Rectal smooth muscle tissue (tissue), 1 donor: ENCODE measurements around the gene PHF19.

ENCODE experiments used
- H3K27ac ChIP-seq: one replicate; pipeline ENCODE4 v1.7.0; 2013; ENCODE audit warnings: low read depth, low read length, inconsistent platforms
- H3K27me3 ChIP-seq: one replicate; pipeline ENCODE4 v1.7.0; 2013; ENCODE audit warnings: low read length; ENCODE audit not compliant: control insufficient read depth, insufficient read depth
- H3K36me3 ChIP-seq: one replicate; pipeline ENCODE4 v1.7.0; 2013; ENCODE audit warnings: low read length; ENCODE audit not compliant: control insufficient read depth, insufficient read depth
- H3K4me1 ChIP-seq: one replicate; pipeline ENCODE4 v1.7.0; 2013; ENCODE audit warnings: low read length; ENCODE audit not compliant: control insufficient read depth, insufficient read depth
- H3K4me3 ChIP-seq: one replicate; pipeline ENCODE4 v1.7.0; 2013; ENCODE audit warnings: low read length
- H3K9ac ChIP-seq: one replicate; pipeline ENCODE4 v1.7.0; 2013; ENCODE audit warnings: low read length

The PHF19 gene

DNA sequence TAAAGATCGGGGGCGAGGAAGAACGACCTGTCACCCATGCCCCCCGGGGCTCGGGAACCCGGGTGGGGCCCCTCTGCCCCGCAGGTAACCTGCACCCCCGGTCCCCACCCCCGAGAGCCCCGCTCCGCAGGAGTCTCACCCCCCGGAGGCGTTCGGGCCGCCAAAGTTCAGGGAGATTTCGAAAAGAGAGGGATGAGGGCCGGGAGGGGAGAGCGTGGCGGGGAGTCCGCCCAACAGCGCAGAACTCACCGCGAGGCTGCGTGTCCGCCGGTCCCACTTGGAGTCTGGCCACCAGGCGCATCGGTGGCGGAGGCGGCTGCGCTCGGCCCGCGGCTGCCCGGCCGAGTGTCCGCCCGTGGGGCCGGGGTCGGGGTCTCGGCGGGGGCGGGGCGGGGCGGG lies at the start of gene PHF19:
Gene PHF19 (minus strand): TSS at position 347 of the 399 bp plus-strand sequence. CDS start 2,447 bp downstream, outside the sequence.
- Histone ChIP-seq H3K9ac (peak within 1 kb of the TSS; percentile 74), H3K4me3 (peak within 1 kb of the TSS; percentile 86), H3K4me1 (no peaks in the 10 kb centered on the region), H3K36me3 (peaks cover 10% of the 10 kb centered on the region), H3K27me3 (no peaks in the 10 kb centered on the region), H3K27ac (peak within 1 kb of the TSS; percentile 87)

DNA sequence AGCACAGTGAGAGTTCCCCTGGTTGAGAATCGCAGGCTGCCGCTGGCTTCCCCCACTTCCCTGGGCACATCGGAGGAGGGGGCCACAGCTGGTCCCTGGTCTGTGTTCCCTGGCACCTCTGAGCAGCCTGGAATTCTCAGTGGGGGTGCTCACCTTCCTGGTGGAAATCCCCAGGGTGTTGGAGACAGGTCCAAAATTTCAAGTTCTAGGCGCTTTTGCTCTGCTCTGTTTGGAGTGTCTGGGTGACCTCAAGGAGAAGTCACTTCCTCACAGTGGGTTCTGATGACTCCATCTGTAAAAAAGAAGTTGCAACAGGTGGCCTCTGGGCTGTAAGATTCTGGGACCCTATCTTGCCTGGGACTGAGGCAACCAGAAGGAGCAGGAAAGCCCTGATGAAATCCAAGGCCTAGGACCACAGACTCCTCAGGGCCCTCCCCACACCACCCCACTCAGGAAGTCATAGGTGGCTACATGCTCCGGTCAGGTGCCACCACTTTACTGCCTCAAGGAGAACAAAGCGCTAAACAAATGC lies 49.5 kb upstream of the PHF19 start, which contains the start of gene TRAF1:
Gene TRAF1 (minus strand): TSS at position 400 of the 532 bp plus-strand sequence. CDS start 721 bp downstream, outside the sequence.
- Histone ChIP-seq H3K9ac (peak within 1 kb of the TSS; percentile 10), H3K27ac (no peak within 1 kb of the TSS), H3K36me3 (no peaks in the 10 kb centered on the region), H3K4me1 (peaks cover 3% of the 10 kb centered on the region), H3K4me3 (peak within 1 kb of the TSS; percentile 30), H3K27me3 (no peaks in the 10 kb centered on the region)

DNA sequence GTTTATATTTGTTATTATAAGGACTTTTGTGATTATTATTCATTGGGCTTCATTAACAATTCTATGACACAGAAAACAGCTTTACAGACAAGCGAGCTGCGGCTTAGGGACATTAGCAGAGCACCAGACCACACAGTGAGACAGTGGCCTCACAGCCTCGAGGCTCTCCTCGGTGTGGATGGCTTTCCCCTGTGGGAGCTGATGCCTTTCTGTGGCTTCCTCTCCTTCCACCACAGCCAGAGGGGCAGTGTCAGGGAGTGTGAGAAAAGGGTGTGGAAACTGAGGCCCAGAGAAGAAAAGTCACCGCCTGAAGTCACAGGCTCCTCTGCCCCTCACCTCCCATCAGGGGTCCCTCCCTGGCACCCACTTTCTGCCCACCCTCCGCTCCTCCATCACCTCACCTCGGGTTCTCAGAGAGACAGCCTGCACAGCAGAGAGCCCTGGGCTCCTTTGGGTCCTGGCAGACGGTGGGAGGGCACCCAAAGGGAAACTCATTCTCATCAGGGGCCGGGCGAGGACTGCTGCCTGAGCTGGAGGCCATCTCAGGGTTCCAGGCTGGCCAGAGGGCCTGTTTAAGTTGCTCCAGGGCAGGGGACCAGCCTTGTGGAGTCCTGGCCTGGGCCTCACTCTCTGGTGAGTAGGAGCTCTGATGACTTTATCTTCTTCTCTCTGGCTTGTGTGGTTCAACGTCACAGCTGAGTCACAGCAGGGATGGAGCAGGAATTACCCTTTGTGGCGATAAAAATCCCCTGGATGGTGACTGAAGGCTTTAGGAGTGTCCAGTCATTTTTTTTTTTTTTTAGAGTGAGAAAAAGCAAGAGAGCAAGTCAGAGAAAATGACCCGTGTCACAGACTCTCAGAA lies 48.8 kb upstream of the PHF19 start:
- Histone ChIP-seq H3K4me1 (peaks cover 3% of the 10 kb centered on the region), H3K27ac (no peak overlapping the region), H3K9ac (peak overlapping the region; percentile 10), H3K27me3 (no peaks in the 10 kb centered on the region), H3K4me3 (peak overlapping the region; percentile 30), H3K36me3 (no peaks in the 10 kb centered on the region)

DNA sequence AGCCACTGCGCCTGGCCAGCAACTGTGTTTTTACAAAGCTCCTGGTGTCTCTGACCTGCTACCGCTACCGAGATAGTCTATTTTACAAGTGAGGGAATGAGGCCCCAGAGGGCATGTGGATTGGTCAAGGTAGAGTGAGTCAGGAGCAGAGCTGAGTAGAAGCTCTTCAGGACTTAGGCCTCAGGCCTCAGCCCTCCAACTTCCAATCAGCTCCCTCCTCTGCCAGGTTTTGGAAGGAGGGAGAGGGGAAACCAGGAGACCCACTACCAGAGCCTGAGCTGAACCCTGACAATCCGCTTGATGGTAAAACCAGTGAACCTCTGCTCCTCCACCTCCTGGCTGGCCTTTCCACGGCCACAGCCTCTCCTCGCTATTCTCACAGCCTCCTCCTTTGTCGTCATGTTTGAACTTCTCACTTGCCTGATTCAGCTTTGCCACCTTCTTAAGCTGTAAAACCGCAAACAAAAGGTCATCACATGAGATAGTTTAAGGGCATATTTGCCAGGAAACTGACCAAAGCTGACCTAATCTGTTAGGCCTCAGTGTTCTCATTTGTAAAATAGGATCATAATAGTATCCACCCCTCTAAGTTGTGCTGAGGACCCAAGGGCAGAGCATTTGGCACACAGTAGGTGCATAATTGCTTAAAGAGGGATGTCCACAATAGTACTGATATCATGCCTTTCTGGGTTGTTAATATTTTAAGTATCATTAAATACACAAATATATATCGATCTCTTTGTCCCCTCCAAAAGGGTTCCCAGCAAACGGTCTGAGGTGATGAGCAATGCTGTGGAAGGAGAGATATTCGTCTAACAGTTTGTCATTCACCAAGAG lies 47.9 kb upstream of the PHF19 start:
- Histone ChIP-seq H3K4me1 (peaks cover 3% of the 10 kb centered on the region), H3K4me3 (no peak overlapping the region), H3K9ac (no peak overlapping the region), H3K27ac (no peak overlapping the region), H3K36me3 (no peaks in the 10 kb centered on the region), H3K27me3 (no peaks in the 10 kb centered on the region)

DNA sequence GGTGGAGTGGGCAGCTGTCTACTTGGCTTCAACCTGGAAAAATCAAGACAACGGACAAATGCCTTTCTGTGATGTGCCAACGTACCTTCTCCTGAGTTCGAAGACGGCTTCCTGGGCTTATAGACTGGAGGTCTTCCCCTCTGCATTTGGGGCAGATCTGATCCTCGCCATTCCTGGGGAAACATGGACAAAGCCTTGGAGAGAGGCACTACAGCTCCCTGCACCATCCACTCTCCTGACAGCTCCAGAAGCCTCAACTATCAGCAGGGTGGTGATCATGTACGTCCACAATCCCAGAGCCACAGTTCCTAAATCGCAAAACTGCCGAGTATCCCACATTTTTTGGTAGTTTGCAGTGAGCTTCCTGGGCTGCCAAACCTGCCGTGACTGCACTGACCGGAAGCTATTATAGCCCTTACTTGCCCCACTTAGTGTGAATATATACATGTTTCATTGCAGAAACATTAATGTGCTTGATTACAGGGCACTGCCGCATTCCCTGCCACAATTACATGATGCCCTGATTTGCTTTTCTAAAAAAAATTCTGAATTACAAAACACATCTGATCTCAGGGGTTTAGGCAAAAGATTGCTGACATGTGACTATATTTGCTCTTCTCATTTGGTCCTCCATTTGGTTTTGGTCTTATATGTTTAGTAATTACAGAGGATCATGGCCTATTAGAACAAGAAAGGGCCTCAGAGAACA lies 46.8 kb upstream of the PHF19 start:
- H3K4me3 ChIP-seq = no peak overlapping the region
- H3K9ac ChIP-seq = no peak overlapping the region
- no peak overlapping the region for H3K27ac ChIP-seq
- peaks cover 9% of the 10 kb centered on the region for H3K4me1 ChIP-seq
- H3K36me3 ChIP-seq = no peaks in the 10 kb centered on the region
- no peaks in the 10 kb centered on the region for H3K27me3 ChIP-seq

DNA sequence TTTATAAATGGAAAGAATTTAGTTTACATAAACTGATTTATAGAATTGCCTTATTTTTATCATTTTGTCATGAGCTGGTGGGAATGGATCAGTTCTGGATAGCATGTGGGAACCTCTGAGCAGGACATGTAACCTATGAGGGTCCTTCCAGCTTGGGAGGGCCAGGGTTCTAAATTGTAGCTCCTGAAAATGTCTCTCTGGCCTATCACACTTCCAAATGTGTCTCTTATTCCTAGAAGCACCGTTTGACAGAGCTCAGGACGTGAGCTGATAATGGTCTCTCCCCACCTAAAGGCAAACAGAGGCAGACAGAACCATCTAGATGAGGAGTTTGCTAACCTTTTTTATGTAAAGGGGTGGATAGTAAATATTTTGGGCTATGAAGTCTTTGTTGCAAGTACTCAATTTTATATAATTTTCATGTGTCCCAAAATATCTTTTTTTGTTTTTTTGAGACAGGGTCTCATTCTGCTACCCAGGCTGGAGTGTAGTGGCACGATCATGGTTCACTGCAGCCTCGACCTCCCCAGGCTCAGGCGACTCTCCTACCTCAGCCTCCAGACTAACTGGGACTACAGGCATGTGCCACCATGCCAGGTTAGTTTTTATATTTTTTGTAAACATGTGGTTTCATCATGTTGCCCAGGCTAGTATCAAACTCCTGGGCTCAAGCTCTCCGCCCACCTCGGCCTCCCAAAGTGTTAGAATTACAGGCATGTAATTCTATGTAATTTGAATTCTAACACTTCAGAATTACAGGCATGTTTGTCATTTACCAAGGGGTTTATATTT lies 45.6 kb upstream of the PHF19 start:
- Histone ChIP-seq H3K27me3 (no peaks in the 10 kb centered on the region), H3K9ac (no peak overlapping the region), H3K27ac (no peak overlapping the region), H3K36me3 (no peaks in the 10 kb centered on the region), H3K4me1 (peaks cover 11% of the 10 kb centered on the region), H3K4me3 (no peak overlapping the region)

DNA sequence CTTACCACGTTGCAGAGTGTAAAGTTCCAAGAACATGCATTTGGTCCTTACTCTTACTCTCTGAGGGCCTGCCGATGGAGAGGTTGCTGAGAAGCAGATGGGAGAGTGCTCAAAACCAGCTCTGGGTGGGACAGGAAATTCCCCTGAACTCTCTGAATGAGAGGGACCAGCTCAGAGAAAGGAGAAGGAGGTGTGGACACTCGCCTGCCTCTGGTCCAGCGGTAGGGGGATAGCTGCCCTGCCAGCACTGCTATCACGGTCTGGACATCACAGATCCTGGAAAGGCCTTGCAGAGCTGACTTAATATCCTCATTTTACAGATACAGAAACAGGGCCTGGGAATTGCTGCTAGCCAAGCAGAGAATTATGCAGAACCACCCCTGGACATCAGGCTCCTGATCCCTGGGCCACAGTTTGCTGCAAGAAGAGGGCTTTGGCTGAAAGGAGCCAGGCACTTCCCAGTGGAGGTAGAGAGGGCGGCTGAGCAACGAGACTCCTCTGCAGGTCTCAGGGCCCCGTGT lies 44.7 kb upstream of the PHF19 start:
- Histone ChIP-seq H3K4me1 (peaks cover 11% of the 10 kb centered on the region), H3K36me3 (no peaks in the 10 kb centered on the region), H3K4me3 (no peak overlapping the region), H3K9ac (no peak overlapping the region), H3K27ac (peak overlapping the region; percentile 17), H3K27me3 (no peaks in the 10 kb centered on the region)

DNA sequence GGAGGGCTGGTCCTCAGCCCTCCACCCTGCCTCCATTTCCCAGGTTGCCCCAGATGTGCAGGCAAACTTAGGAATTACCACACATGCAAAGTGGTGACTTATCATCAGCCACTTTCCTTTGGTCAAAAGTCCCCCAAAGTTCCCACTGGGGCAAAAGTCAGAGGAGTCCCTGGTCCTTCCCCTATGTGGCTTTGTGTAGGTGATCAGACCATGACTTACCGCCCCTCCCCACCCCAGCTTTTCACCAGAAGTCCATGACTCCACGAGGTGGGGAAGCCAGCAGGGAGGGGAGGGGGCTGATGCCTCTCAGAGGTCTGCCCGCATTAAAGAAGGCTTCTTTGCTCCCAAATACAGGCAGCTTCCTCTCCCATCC lies 43.8 kb upstream of the PHF19 start:
- Histone ChIP-seq H3K27ac (no peak overlapping the region), H3K36me3 (no peaks in the 10 kb centered on the region), H3K27me3 (no peaks in the 10 kb centered on the region), H3K9ac (no peak overlapping the region), H3K4me3 (no peak overlapping the region), H3K4me1 (peaks cover 11% of the 10 kb centered on the region)

DNA sequence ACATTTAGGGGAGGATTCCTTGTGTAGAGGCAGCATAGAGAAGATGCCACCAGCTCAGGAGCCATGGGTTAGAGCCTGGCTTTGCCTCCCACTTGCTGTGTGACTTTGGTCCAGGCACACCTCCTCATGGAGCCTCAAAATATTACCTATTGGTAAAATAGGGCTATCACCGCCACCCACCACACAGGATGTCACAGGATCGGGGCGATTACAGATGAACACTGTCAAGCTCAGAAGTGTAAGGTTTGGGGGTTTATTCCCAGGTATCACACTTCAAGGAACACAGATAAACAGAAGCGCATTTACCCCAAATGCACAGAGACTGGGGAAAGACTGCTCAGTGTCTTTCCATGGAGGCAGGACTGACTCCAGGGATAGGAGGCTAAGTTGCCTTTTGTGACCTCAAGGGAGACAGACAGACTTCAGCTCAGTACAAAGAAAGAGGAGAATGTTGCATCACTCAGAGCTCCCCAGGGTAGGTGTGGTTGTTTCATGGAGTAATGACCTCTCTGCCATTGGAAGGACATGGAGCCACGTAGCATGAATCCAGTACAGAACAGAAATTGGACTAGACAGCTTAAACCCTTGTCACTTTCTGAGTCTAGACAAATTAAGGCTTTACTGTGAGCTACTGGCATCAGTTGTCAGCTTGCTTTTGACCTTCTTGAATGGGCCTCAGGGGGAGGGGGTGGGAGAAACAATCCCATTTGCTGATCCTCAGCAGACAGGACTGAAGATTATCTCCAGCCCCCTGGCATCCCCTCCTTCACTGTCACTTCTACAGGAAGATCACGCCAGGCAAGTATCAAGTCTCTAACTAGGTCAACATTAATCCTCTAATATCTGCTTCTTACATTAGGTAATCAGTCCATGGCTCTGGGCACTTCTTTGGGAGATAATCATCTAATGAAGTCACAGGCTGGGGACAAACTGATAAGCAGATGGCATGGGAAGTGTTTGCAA lies 43.1 kb upstream of the PHF19 start:
- Histone ChIP-seq H3K4me1 (peaks cover 11% of the 10 kb centered on the region), H3K4me3 (no peak overlapping the region), H3K27ac (peak overlapping the region; percentile 63), H3K9ac (no peak overlapping the region), H3K27me3 (no peaks in the 10 kb centered on the region), H3K36me3 (no peaks in the 10 kb centered on the region)

DNA sequence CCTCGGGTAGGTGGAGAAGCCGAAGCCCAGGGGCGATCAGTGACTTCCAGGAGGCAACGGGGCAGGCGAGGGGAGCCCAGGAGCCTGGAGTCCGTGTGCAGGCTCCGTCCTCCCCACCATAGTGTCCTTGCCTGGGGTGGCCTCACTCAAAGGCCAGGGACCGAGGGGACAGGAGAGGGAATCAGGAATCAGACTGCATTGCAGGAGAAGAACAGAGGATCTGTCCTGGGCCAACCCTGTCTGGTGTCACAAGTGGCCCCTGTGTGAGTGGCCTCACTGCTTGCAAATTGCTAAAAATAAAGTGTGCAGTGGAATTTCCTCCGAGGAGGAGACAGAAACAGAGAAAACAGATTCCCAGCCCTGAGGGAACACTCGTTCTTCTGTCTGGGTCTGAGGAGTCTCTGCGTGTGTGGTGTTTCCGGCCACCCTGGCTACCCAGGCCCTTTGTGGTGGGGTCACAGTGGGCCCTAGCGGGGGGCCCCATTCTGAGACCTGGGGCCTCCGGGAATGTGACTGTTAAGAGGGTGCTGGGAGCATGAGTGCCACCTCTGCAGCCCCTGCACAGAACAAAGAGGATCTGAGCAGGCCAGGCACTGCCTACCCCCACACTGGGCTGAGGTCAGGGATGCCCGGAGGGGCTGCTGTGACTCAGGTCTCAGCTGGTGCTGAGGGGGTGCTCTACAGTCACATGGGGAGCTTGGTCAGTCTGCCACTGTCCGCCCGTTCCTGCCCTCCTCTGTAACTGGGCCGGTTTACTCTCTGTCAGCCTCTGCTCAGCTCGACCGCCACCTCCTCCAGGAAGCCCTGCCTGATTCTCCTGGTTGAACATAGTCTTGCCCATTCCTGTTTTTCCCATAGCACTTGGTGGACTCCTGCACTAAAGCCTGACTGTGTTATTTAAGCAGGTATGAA lies 42.2 kb upstream of the PHF19 start:
- Histone ChIP-seq H3K36me3 (no peaks in the 10 kb centered on the region), H3K4me3 (no peak overlapping the region), H3K4me1 (peaks cover 11% of the 10 kb centered on the region), H3K27ac (peak overlapping the region; percentile 63), H3K27me3 (no peaks in the 10 kb centered on the region), H3K9ac (peak overlapping the region; percentile 21)
